GM10248 (cell line): Measurements from ENCODE around the gene DOC2B.
"Not testable (repeated sequence)": the region's sequence is repeated elsewhere in the genome, so short reads cannot be mapped to it uniquely, and the experiment has no call there.

Source experiments
- CTCF ChIA-PET: fragments of 300-600 bp; sonication (Branson Sonifier 250); formaldehyde crosslinking; extraction: SDS; loops from one replicate; lab custom pipeline; 2021; ENCODE audit warnings: antibody characterized with exemption; lab: Yijun Ruan, JAX
- POLR2A ChIA-PET: fragments of 350-650 bp; sonication (Branson Sonifier 250); formaldehyde crosslinking; extraction: SDS; loops from one replicate; lab custom pipeline; 2020; ENCODE audit warnings: antibody characterized with exemption; lab: Yijun Ruan, JAX
- DNase-seq: peaks from one replicate; pipeline ENCODE4 v3.0.0; 2012; ENCODE audit errors: extremely low spot score
- TF ChIP-seq, protein P1 (sequence below): IDR thresholded peaks from 2 replicates; pipeline ENCODE4 v1.5.1; 2012; ENCODE audit warnings: mild to moderate bottlenecking, low read depth; ENCODE audit errors: extremely low read depth, missing control alignments, control extremely low read depth

DOC2B gene

DNA sequence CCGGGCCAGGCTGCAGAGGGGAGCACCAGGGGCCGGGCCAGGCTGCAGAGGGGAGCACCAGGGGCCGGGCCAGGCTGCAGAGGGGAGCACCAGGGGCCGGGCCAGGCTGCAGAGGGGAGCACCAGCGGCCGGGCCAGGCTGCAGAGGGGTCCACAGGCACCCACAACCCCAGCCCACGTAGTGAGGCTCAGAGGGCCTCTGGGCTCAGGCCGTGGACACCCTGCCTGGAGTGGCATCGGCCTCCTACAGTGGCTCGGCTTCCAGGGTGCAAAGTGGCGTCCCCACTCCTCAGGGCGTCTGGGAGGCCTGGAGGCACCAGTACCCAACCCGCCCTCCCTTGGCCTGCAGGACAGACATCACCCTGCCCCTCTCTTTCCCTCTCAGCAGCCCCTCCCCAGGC is 9.6 kb downstream of the DOC2B start:
- no peak for DNase-seq
- ChIA-PET POLR2A (no interaction called here), CTCF (no interaction called here)
- TF ChIP-seq, protein P1, sequence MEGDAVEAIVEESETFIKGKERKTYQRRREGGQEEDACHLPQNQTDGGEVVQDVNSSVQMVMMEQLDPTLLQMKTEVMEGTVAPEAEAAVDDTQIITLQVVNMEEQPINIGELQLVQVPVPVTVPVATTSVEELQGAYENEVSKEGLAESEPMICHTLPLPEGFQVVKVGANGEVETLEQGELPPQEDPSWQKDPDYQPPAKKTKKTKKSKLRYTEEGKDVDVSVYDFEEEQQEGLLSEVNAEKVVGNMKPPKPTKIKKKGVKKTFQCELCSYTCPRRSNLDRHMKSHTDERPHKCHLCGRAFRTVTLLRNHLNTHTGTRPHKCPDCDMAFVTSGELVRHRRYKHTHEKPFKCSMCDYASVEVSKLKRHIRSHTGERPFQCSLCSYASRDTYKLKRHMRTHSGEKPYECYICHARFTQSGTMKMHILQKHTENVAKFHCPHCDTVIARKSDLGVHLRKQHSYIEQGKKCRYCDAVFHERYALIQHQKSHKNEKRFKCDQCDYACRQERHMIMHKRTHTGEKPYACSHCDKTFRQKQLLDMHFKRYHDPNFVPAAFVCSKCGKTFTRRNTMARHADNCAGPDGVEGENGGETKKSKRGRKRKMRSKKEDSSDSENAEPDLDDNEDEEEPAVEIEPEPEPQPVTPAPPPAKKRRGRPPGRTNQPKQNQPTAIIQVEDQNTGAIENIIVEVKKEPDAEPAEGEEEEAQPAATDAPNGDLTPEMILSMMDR: no peak

DNA sequence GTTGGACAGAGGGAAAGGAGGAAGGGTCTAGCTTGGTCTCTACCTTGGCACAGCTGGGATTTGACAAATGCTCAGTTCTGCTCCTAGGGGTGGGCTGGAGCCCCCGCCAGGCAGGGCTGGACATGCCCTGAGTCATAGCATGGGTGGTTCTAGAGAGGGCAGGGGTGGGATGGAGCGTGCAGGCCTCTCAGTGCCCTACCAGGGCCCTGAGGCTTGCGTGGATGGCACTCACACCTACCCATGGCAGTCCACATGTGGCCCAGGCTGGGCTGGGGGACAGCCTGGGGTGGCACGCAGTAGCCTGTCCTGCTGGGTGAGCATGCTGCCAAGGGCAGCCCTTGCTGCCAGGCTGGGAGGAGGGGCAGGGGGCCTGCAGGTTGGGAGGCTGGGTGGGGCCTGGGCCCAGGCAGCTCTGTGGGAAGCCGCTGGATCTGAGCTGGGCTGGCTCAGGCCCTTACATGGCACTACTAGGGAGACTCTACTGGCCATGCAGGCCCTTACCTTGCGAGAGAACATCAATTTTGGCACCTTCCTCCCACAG is 11.2 kb downstream of the DOC2B start:
- no peak for DNase-seq
- POLR2A ChIA-PET: no interaction called here
- CTCF ChIA-PET: no interaction called here
- TF ChIP-seq, protein P1: no peak

DNA sequence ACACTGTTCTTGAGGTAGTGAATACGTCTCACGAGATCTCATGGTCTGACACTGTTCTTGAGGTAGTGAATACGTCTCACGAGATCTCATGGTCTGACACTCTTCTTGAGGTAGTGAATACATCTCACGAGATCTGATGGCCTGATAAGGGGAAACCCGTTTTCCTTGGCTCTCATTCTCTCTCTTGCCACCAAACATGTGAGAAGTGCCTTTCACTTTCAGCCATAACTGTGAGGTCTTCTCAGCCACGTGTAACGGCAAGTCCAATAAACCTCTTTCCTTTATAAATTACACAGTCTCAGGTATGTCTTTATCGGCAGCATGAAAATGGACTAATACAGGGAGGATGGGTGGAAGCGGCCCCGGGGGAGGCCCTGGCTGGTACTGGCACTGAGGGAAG is 12.8 kb downstream of the DOC2B start:
- CTCF ChIA-PET, POLR2A ChIA-PET: not testable (repeated sequence)

DNA sequence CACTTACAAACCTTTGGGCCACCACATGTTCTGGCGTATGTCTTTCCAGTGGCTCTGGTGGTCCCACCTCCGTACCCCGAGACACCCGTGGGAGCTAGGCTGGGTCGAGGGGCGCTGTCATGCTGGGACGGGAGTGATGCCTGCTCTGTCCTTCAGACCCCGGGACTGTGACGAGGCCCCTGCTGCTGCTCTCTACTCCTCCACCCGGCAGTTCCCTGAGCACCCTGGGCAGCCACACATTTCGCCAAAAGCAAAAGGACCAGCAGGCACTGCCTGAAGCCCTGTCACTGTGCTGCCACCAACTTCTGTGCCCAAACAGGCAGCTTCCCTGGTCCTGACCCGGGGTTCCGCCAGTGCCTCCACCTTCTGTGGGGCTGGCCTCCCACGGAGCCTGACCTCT is 15.5 kb downstream of the DOC2B start:
- POLR2A ChIA-PET: no interaction called here
- TF ChIP-seq, protein P1: no peak
- CTCF ChIA-PET: interaction anchor here (0.9 to 1.6 kb wide), 4 partner anchors 10 to 534 kb away, joined by 3 to 5 read pairs (median 4); no protein-coding TSS in a partner anchor
- DNase-seq: no peak

More for the DNA sequence above, 12.8 kb downstream of the DOC2B start:
- not testable (repeated sequence) for DNase-seq

DNA sequence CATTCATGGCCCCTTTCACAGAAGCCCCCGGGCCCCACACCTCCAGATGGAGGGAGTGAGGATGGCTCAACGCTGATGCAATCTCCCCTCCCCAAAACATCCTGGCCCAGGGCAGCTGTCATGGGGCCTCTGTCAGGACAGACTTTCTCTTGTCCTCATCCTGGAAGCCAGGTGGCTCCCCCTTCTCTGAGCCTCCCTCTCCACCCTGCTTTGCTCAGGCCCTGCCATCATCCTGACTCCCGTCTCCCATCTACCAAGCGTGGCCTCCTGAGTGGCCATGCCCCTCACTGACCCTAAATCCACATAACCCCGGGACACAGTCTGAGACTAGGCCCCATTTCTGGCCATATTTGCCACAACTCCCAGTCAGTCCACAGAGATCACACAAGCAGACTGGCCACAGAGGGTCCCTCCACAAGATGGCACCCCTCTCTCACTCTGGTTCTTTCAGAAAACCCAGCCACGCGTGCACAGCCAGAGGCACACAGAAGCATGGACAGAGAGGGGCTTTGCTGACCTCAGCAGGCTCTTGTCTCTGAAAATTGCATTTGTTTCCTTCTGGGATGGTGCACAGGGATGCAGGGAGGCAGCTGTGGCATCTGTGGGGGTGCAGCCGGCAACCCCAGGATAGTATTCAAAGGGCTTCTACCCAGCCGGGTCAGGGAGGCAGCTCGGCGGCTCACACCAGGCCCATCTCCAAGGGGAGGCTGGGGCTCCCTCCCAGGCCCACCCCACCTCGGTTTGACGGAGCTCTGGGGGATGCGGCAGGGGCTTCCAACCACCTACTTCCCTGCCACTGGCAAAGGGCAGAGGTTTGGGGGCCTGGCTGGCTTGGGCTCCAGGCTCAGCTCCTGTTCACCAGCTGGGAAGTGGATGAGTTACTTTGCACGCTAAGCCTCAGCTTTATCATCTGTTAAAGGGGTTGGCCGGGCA is 16.9 kb downstream of the DOC2B start:
- TF ChIP-seq, protein P1: peak; percentile 26
- peak; percentile 55 for DNase-seq
- ChIA-PET POLR2A (no interaction called here), CTCF (interaction anchor here (0.9 to 1.6 kb wide), 5 partner anchors 11 to 535 kb away, joined by 3 to 5 read pairs (median 4); no protein-coding TSS in a partner anchor)

DNA sequence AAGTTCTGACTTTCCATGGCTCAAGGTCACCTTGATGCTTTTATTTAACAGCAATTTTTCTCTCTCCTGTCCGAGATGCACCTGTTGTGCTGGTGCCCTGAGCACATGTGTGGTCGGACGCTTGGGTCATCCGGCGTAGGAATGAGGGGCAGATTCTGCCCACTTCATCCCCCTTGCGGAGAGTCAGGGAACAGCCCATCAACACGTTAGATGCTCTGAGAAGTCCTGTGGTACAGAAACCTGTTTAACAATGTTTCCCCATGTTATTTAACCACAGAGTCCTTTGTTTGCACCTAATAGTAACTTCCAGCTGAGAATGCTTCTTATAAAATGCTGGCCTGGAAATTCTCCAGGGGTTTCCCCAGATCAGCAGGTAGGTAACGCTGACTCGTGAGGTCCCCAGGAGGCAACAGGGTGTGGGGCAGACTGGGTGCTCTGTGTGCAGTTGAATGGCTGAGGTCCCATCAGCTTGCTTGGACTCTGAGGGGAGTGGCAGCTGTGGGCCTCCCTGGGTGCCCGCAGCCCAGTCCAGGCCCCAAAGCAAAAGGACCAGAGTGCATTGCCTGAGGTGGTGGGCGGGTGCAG is 17.8 kb downstream of the DOC2B start:
- TF ChIP-seq, protein P1: no peak
- ChIA-PET POLR2A (no interaction called here), CTCF (interaction anchor here (1.2 to 1.7 kb wide), 2 partner anchors 14 to 249 kb away, joined by 3 read pairs; no protein-coding TSS in a partner anchor)
- DNase-seq: no peak
